Measurements from ENCODE around the gene AGBL4. TPM values are rescaled to one million over a fixed set of nuclear protein-coding genes. Genes with fewer than 3 reads are reported as not detected.
A peak's percentile ranks its signal among the peaks of the same experiment; 100 is the strongest.

AGBL4 gene
- total RNA-seq, 1 experiment from 2014 or later = not detected

GRCh38 chr1:48697066-48697707, 1326.6 kb downstream of the AGBL4 start:
- BruUV-seq (replicated peaks) = no TSS peak
- POLR2A ChIA-PET = no interaction called here
- H3K4me3 ChIP-seq (replicated peaks in 1 of 2; ENCODE audit: low read depth in 1 of 2, low read length in 2 of 2) = no peak overlapping the region
- ATAC-seq = peak; percentile 83
- DNase-seq (ENCODE audit: low read depth, low spot score) = peak; percentile 18
- H3K4me1 ChIP-seq (ENCODE audit: control insufficient read depth in 1 of 2, insufficient read depth in 2 of 2, low read length in 2 of 2) = peaks cover 0 to 7% of the 10 kb centered on the region in 2 experiments; a peak in 2 of 4 replicates
- no peaks in the 10 kb centered on the region for H3K9me3 ChIP-seq (ENCODE audit: control insufficient read depth in 1 of 2, insufficient read depth in 1 of 2, low read depth in 1 of 2, low read length in 2 of 2)
- RAD21 ChIA-PET (ENCODE audit: low non-redundant PET in 1 of 2, low total read pairs in 2 of 2, uncharacterized antibody in 2 of 2, unreplicated experiment in 2 of 2) = no interaction called here
- CTCF ChIA-PET = interaction anchor here (0.6 to 3.3 kb wide), 3 partner anchors 9 to 20 kb away, joined by 3 to 21 read pairs (median 4); no protein-coding TSS in a partner anchor
- H3K9me2 ChIP-seq (ENCODE audit: insufficient read depth) = no peaks in the 10 kb centered on the region
- H3K36me3 ChIP-seq (ENCODE audit: control insufficient read depth in 1 of 2, insufficient read depth in 2 of 2, low read length in 2 of 2) = no peaks in the 10 kb centered on the region
- peak; percentile 51 to 93 (median 92) for TF ChIP-seq CTCF (IDR thresholded peaks at IDR 0.05 in 2 of 3, conservative IDR thresholded peaks at IDR 0.05 in 1 of 3; ENCODE audit: borderline replicate concordance in 1 of 3, insufficient read depth in 1 of 3, low read depth in 2 of 3, low read length in 2 of 3)
- TF ChIP-seq TCF7L2 (IDR thresholded peaks at IDR 0.05; ENCODE audit: borderline replicate concordance, extremely low read depth, insufficient read depth, insufficient read length) = no peak
- TF ChIP-seq SIN3A (IDR thresholded peaks at IDR 0.05; ENCODE audit: low read depth) = no peak
- peak; percentile 55 for TF ChIP-seq RAD21 (IDR thresholded peaks at IDR 0.05; ENCODE audit: low read depth)
- TF ChIP-seq POLR2A (IDR thresholded peaks at IDR 0.05; ENCODE audit: borderline replicate concordance, extremely low read depth, insufficient read depth, insufficient read length) = no peak
- no peak for TF ChIP-seq REST (IDR thresholded peaks at IDR 0.05; ENCODE audit: low read depth)
- TF ChIP-seq EGR1 (IDR thresholded peaks at IDR 0.05; ENCODE audit: low read depth) = no peak
- TF ChIP-seq MAX (IDR thresholded peaks at IDR 0.05) = no peak
- H4K20me1 ChIP-seq (ENCODE audit: insufficient read depth) = no peaks in the 10 kb centered on the region
- no peak overlapping the region for H3K4me2 ChIP-seq (ENCODE audit: low read length)
- peaks cover 42% of the 10 kb centered on the region for H3K27me3 ChIP-seq (ENCODE audit: insufficient read depth, low read length)
- H3K9ac ChIP-seq (ENCODE audit: low read length) = no peak overlapping the region
- no peak overlapping the region for H2AFZ ChIP-seq (ENCODE audit: low read depth, low read length, poor library complexity, severe bottlenecking)
- H3K27ac ChIP-seq (ENCODE audit: low read depth, low read length) = no peak overlapping the region
- intact Hi-C loops (cut with micrococcal nuclease) = loop anchor here (1.0 to 5.0 kb wide), 2 partner anchors 125 to 145 kb away; no protein-coding TSS in a partner anchor
- H3K79me2 ChIP-seq (ENCODE audit: insufficient read depth, low read length) = no peaks in the 10 kb centered on the region

All from HCT116 (cell line).